Measurements from ENCODE around the gene MMRN1. TPM values are rescaled to one million over a fixed set of nuclear protein-coding genes. Genes with fewer than 3 reads are reported as not detected.

Gene MMRN1
- total RNA-seq, 6 experiments from 2014 or later: 5.4 to 19.0 (median 11.0) TPM

- intact Hi-C loops (cut with DNase I): no loop called here
- TF ChIP-seq, protein P1, sequence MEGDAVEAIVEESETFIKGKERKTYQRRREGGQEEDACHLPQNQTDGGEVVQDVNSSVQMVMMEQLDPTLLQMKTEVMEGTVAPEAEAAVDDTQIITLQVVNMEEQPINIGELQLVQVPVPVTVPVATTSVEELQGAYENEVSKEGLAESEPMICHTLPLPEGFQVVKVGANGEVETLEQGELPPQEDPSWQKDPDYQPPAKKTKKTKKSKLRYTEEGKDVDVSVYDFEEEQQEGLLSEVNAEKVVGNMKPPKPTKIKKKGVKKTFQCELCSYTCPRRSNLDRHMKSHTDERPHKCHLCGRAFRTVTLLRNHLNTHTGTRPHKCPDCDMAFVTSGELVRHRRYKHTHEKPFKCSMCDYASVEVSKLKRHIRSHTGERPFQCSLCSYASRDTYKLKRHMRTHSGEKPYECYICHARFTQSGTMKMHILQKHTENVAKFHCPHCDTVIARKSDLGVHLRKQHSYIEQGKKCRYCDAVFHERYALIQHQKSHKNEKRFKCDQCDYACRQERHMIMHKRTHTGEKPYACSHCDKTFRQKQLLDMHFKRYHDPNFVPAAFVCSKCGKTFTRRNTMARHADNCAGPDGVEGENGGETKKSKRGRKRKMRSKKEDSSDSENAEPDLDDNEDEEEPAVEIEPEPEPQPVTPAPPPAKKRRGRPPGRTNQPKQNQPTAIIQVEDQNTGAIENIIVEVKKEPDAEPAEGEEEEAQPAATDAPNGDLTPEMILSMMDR (IDR thresholded peaks at IDR 0.05): no peak
- no peak for TF ChIP-seq POLR2A (IDR thresholded peaks at IDR 0.05)
- DNase-seq (no peak), ATAC-seq (no peak)
- Histone ChIP-seq H3K27ac (no peak overlapping the region), H3K27me3 (no peaks in the 10 kb centered on the region), H3K4me3 (no peak overlapping the region), H3K4me1 (no peaks in the 10 kb centered on the region), H3K9me3 (no peaks in the 10 kb centered on the region), H3K36me3 (no peaks in the 10 kb centered on the region)
- WGBS (ENCODE audit: insufficient coverage, low coverage, low lambda C conversion rate, missing lambda C conversion rate): 21% methylated on average over 3 of the region's 3 CpGs
Measured at GRCh38 chr4:89915937-89916336, 21.3 kb downstream of the MMRN1 start.

- H3K9me3 ChIP-seq: no peaks in the 10 kb centered on the region
- WGBS (ENCODE audit: insufficient coverage, low coverage, low lambda C conversion rate, missing lambda C conversion rate): 67% methylated on average over 5 of the region's 5 CpGs
- DNase-seq: no peak
Measured at GRCh38 chr4:89922848-89923416, 28.3 kb downstream of the MMRN1 start.

DNA sequence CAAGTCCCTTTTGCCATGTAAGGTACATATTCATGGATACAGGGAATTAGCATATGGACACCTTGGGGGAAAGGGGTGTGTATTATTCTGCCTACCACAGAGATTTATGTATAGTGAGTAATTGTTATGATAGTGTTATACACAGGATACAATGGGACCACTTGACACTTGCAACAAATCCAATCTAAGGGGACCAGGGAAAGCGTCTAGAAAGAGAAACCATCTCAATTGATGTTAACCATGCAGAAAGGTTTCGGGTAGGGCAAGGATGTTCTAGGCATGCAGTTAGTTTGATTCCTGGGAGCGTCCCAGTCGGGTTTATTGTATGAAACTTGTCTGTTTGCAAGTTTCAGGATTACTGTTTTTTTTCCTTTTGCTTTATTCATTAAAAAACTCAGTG, 34.2 kb downstream of the MMRN1 start:
- no peaks in the 10 kb centered on the region for H3K36me3 ChIP-seq
- H3K9me3 ChIP-seq: no peaks in the 10 kb centered on the region
- no peak overlapping the region for H3K4me3 ChIP-seq
- intact Hi-C loops (cut with DNase I): no loop called here
- WGBS (ENCODE audit: insufficient coverage, low coverage, low lambda C conversion rate, missing lambda C conversion rate): 52% methylated on average over 4 of the region's 4 CpGs
- no peaks in the 10 kb centered on the region for H3K27me3 ChIP-seq
- no peak for DNase-seq
- no peaks in the 10 kb centered on the region for H3K4me1 ChIP-seq
- ATAC-seq: no peak
- TF ChIP-seq, protein P1 (IDR thresholded peaks at IDR 0.05): no peak
- no peak for TF ChIP-seq POLR2A (IDR thresholded peaks at IDR 0.05)
- no peak overlapping the region for H3K27ac ChIP-seq

More at GRCh38 chr4:89922848-89923416, 28.3 kb downstream of the MMRN1 start:
- Histone ChIP-seq H3K4me3 (no peak overlapping the region), H3K36me3 (no peaks in the 10 kb centered on the region), H3K4me1 (no peaks in the 10 kb centered on the region), H3K27ac (no peak overlapping the region), H3K27me3 (no peaks in the 10 kb centered on the region)
- intact Hi-C loops (cut with DNase I): no loop called here
- no peak for ATAC-seq
- TF ChIP-seq POLR2A (IDR thresholded peaks at IDR 0.05): no peak
- TF ChIP-seq, protein P1 (IDR thresholded peaks at IDR 0.05): no peak

- WGBS (ENCODE audit: insufficient coverage, low coverage, low lambda C conversion rate, missing lambda C conversion rate): 34% methylated on average over 4 of the region's 4 CpGs
- Histone ChIP-seq H3K36me3 (no peaks in the 10 kb centered on the region), H3K4me1 (no peaks in the 10 kb centered on the region), H3K4me3 (no peak overlapping the region), H3K9me3 (no peaks in the 10 kb centered on the region), H3K27me3 (no peaks in the 10 kb centered on the region), H3K27ac (no peak overlapping the region)
- TF ChIP-seq POLR2A (IDR thresholded peaks at IDR 0.05): no peak
- TF ChIP-seq, protein P1 (IDR thresholded peaks at IDR 0.05): no peak
- no peak for DNase-seq
- no peak for ATAC-seq
- intact Hi-C loops (cut with DNase I): no loop called here
Measured at GRCh38 chr4:89929425-89930159, 34.9 kb downstream of the MMRN1 start.
